Ascending aorta (tissue), 2 donors: ENCODE data around the gene GPD1L. TPM values are rescaled to one million over a fixed set of nuclear protein-coding genes. Genes with fewer than 3 reads are reported as not detected.

ENCODE experiments used
- DNase-seq, 2 donors: peaks; one replicate each; pipeline ENCODE4 v3.0.0-alpha.2; 2019; ENCODE audit warnings: low spot score in 2 of 2
- H3K27ac ChIP-seq, 2 donors: fragments of 200-600 bp; sonication (generic); one replicate each; pipeline ENCODE4 v1.5.1; 2016 to 2017; ENCODE audit warnings: mild to moderate bottlenecking in 1 of 2
- H3K27me3 ChIP-seq: fragments of 200-600 bp; sonication (generic); one replicate; pipeline ENCODE4 v1.5.1; 2017
- H3K36me3 ChIP-seq, 2 donors: fragments of 200-600 bp; sonication (generic); one replicate each; pipeline ENCODE4 v1.5.1; 2016
- H3K4me1 ChIP-seq, 2 donors: fragments of 200-600 bp; sonication (generic); one replicate each; pipeline ENCODE4 v1.5.1; 2016 to 2017; ENCODE audit warnings: mild to moderate bottlenecking in 1 of 2
- H3K4me3 ChIP-seq, 2 donors: fragments of 200-600 bp; sonication (generic); one replicate each; pipeline ENCODE4 v1.5.1; 2016 to 2017; ENCODE audit warnings: mild to moderate bottlenecking in 1 of 2
- H3K9me3 ChIP-seq, 2 donors: fragments of 200-600 bp; sonication (generic); one replicate each; pipeline ENCODE4 v1.5.1; 2016
- intact Hi-C: fragments of 100-400 bp; cut with DNase I; formaldehyde crosslinking; loops from one replicate; pipeline ENCODE4 v1.15.1; 2023
- total RNA-seq: library from RNA; depleted of rRNA; stranded (reverse); fragments of >200 nt; gene quantifications from one replicate; pipeline ENCODE4 v1.1.0, GENCODE V29; 2016
- TF ChIP-seq, protein P1 (sequence below), 3 experiments: fragments of 200-600 bp in 2 of 3; fragments of 450-650 bp in 1 of 3; sonication (generic) in 2 of 3; IDR thresholded peaks; one replicate each; pipeline ENCODE4 v1.5.1; 2016 to 2019; ENCODE audit warnings: antibody characterized with exemption in 3 of 3, mild to moderate bottlenecking in 1 of 3, moderate library complexity in 1 of 3

Gene GPD1L
- total RNA-seq, 1 donor from 2014 or later, result 14.4 TPM

DNA sequence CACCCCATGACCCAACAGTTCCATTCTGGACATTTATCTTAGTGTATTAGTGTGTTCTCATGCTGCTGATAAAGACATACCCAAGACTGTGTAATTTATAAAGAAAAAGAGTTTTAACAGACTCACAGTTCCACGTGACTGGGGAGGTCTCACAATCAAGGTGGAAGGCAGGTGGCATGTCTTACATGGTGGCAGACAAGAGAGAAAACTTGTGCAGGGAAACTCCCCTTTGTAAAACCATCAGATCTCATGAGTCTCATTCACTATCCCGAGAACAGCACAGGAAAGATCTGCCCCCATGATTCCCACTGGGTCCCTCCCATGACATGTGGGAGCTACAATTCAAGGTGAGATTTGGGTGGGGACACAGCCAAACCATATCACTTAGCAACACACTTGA is 21.6 kb upstream of the GPD1L start:
- H3K36me3 ChIP-seq, result no peaks in the 10 kb centered on the region

DNA sequence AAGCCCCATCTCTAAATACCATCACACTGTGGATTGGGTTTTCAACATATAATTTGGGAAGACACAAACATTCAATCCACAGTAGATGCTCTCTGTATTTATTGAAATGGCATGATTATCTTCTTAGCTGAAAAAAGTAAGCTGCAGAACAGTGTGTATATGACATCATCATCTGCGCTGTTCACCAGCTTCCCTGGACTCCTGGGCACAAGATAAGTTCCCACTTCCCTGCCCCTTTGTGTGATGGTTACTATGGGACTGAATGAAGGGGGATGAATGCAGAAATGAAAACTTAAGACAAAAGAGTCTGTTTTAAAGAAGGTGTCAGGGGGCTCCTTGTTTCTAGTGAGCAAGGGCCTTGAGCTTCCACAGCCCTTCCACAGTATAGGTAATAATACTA is 20.0 kb upstream of the GPD1L start:
- Histone ChIP-seq H3K4me1 (peaks cover 0 to 14% of the 10 kb centered on the region in 2 donors), H3K27ac (no peak overlapping the region), H3K36me3 (no peaks in the 10 kb centered on the region), H3K4me3 (no peak overlapping the region), H3K9me3 (no peaks in the 10 kb centered on the region), H3K27me3 (no peaks in the 10 kb centered on the region)
- DNase-seq, result no peak
- intact Hi-C loops, result no loop called here
- TF ChIP-seq, protein P1, sequence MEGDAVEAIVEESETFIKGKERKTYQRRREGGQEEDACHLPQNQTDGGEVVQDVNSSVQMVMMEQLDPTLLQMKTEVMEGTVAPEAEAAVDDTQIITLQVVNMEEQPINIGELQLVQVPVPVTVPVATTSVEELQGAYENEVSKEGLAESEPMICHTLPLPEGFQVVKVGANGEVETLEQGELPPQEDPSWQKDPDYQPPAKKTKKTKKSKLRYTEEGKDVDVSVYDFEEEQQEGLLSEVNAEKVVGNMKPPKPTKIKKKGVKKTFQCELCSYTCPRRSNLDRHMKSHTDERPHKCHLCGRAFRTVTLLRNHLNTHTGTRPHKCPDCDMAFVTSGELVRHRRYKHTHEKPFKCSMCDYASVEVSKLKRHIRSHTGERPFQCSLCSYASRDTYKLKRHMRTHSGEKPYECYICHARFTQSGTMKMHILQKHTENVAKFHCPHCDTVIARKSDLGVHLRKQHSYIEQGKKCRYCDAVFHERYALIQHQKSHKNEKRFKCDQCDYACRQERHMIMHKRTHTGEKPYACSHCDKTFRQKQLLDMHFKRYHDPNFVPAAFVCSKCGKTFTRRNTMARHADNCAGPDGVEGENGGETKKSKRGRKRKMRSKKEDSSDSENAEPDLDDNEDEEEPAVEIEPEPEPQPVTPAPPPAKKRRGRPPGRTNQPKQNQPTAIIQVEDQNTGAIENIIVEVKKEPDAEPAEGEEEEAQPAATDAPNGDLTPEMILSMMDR (IDR thresholded peaks at IDR 0.05), result no peak

More for the DNA sequence above, 21.6 kb upstream of the GPD1L start:
- Histone ChIP-seq H3K9me3 (no peaks in the 10 kb centered on the region), H3K27me3 (no peaks in the 10 kb centered on the region), H3K27ac (no peak overlapping the region), H3K4me3 (no peak overlapping the region), H3K4me1 (peaks cover 0 to 14% of the 10 kb centered on the region in 2 donors)
- intact Hi-C loops, result no loop called here
- TF ChIP-seq, protein P1 (IDR thresholded peaks at IDR 0.05), result no peak
- DNase-seq, result no peak

DNA sequence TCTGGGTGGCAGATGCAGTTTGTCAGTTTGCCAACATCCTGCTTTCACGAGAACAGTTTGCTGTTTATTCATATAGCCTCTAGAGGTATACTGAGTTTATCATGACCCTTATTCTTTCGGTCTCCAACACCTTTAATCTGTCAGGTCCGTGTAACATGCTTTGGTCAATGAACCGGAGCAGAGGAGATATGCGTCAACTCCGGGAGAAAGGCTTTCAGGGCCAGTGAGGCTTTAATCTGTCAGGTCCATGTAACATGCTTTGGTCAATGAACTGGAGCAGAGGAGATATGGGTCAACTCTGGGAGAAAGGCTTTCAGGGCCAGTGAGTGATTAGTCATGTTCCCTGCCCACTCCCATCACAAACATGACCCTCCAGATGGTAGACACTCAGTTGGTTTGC is 16.9 kb upstream of the GPD1L start:
- no peaks in the 10 kb centered on the region for H3K36me3 ChIP-seq
- H3K27me3 ChIP-seq, result no peaks in the 10 kb centered on the region
- H3K27ac ChIP-seq, result no peak overlapping the region
- no peaks in the 10 kb centered on the region for H3K9me3 ChIP-seq
- intact Hi-C loops, result no loop called here
- no peak for DNase-seq
- H3K4me1 ChIP-seq, result no peaks in the 10 kb centered on the region
- TF ChIP-seq, protein P1 (IDR thresholded peaks at IDR 0.05), result no peak
- H3K4me3 ChIP-seq, result no peak overlapping the region

DNA sequence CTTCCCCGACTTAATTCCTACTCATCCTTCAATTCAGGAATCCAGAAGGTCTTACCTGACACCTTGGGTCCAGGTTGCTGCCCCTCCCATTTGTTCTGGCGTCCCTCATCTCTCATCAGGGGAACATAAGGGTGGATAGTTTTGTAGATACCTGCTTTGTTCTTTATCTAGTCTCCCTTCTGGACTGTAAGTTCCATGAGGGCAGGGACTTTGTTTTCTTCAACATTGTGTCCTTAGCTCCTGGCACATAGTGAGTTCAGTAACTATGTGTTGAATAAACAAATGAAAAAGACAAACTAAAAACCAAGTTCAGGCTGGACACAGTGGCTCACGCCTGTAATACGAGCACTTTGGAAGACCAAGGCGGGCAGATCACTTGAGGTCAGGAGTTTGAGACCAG is 13.2 kb upstream of the GPD1L start:
- Histone ChIP-seq H3K36me3 (no peaks in the 10 kb centered on the region), H3K4me3 (no peak overlapping the region), H3K9me3 (no peaks in the 10 kb centered on the region), H3K27me3 (no peaks in the 10 kb centered on the region), H3K4me1 (no peaks in the 10 kb centered on the region), H3K27ac (no peak overlapping the region)
- no peak for DNase-seq
- intact Hi-C loops, result no loop called here
- TF ChIP-seq, protein P1 (IDR thresholded peaks at IDR 0.05), result no peak

DNA sequence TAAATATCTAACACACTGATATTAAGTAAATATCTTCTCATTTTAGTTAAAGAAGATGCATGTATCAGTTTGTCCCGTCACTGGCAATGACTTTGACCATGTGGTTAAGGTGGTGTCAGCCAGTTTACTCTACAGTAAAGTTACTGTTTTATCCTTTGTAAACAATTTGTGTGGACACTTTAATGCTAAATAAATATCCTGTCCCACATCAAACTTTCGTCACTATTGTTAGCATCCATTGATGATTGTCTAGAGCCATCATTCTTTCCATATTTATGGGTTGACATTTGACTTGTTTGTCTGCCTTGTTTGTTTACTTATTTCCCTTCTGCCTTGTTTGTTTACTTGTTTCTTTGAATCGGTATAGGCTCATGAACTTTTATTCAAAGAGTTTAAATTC is 11.0 kb upstream of the GPD1L start:
- intact Hi-C loops, result no loop called here
- Histone ChIP-seq H3K4me1 (no peaks in the 10 kb centered on the region), H3K9me3 (no peaks in the 10 kb centered on the region), H3K4me3 (no peak overlapping the region), H3K27me3 (no peaks in the 10 kb centered on the region), H3K36me3 (no peaks in the 10 kb centered on the region), H3K27ac (no peak overlapping the region)
- TF ChIP-seq, protein P1 (IDR thresholded peaks at IDR 0.05), result no peak
- DNase-seq, result no peak

DNA sequence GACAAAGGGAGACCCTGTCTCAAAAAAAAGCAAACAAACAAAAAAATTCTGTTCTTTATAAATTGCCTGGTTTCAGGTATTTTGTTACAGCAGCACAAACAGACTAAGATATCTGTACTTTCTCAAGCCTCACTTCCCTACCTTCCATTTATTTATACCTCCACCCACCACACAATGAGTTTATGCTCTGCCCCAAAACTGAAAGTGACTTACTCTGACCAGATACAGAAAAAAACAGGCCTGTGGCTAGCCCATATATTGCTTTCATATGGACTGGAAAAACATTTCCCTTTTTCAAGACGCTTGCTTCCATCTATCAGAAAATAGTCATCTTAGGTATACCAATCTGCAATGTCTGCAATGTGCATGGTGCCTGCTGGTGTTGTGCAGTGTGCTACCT is 8.7 kb upstream of the GPD1L start:
- DNase-seq, result no peak
- intact Hi-C loops, result no loop called here
- TF ChIP-seq, protein P1 (IDR thresholded peaks at IDR 0.05), result no peak
- H3K9me3 ChIP-seq, result peaks cover 0 to 4% of the 10 kb centered on the region in 2 donors
- H3K4me1 ChIP-seq, result no peaks in the 10 kb centered on the region
- H3K36me3 ChIP-seq, result no peaks in the 10 kb centered on the region
- H3K27me3 ChIP-seq, result no peaks in the 10 kb centered on the region
- no peak overlapping the region for H3K4me3 ChIP-seq
- no peak overlapping the region for H3K27ac ChIP-seq
